Testis (tissue), 3 donors: ENCODE measurements around the gene NR3C1. TPM values are rescaled to one million over a fixed set of nuclear protein-coding genes. Genes with fewer than 3 reads are reported as not detected.

Experiments
- DNase-seq: peaks from one replicate; pipeline ENCODE4 v3.0.0-alpha.2; 2019
- H3K27ac ChIP-seq, 2 donors: fragments of 200-600 bp; sonication (generic); one replicate each; pipeline ENCODE4 v1.5.1; 2019
- H3K27me3 ChIP-seq: fragments of 200-600 bp; sonication (generic); one replicate; pipeline ENCODE4 v1.5.1; 2019
- H3K36me3 ChIP-seq: fragments of 200-600 bp; sonication (generic); one replicate; pipeline ENCODE4 v1.5.1; 2017; ENCODE audit warnings: low read depth; ENCODE audit errors: missing control alignments
- H3K4me1 ChIP-seq: fragments of 200-600 bp; sonication (generic); one replicate; pipeline ENCODE4 v1.5.1; 2019
- H3K4me3 ChIP-seq, 2 donors: fragments of 200-600 bp; sonication (generic); one replicate each; pipeline ENCODE4 v1.5.1; 2017 to 2019
- H3K9me3 ChIP-seq: fragments of 200-600 bp; sonication (generic); one replicate; pipeline ENCODE4 v1.5.1; 2017
- POLR2A ChIP-seq: fragments of 450-650 bp; IDR thresholded peaks from one replicate; pipeline ENCODE4 v1.6.1; 2017; ENCODE audit warnings: antibody characterized with exemption, mild to moderate bottlenecking, moderate library complexity
- WGBS, 2 donors: methylation state at CpG; one replicate each; pipeline ENCODE4 v1.1.5; 2018; 5-methylcytosine and 5-hydroxymethylcytosine counted together
- intact Hi-C: fragments of 100-400 bp; cut with DNase I; formaldehyde crosslinking; loops from one replicate; pipeline ENCODE4 v1.15.1; 2023; ENCODE audit warnings: low total_unique reads
- polyA plus RNA-seq: library from polyadenylated mRNA; stranded (reverse); fragments of 350-450 nt; fragmentation: Illumina TruSeq; extraction: RNeasy Lipid Tissue Mini Kit (QIAGEN cat#74804); gene quantifications from one replicate; pipeline ENCODE4 v1.2.3, GENCODE V29; 2014; ENCODE audit warnings: low read depth, low replicate concordance; ENCODE audit not compliant: insufficient read depth
- total RNA-seq, 2 donors: library from RNA; depleted of rRNA; stranded (reverse); fragments of >200 nt; gene quantifications; one replicate each; pipeline ENCODE4 v1.2.3, GENCODE V29; 2016
- TF ChIP-seq, protein P1 (sequence below), 3 experiments: fragments of 450-650 bp in 2 of 3; fragments of 200-600 bp in 1 of 3; sonication (generic) in 1 of 3; IDR thresholded peaks; one replicate each; pipeline ENCODE4 v1.5.1; 2016 to 2019; ENCODE audit warnings: antibody characterized with exemption in 3 of 3, mild to moderate bottlenecking in 2 of 3, moderate library complexity in 1 of 3

NR3C1 gene
- total and polyA plus RNA-seq, 3 donors from 2014 or later = 33.2 to 37.7 (median 34.3) TPM

DNA sequence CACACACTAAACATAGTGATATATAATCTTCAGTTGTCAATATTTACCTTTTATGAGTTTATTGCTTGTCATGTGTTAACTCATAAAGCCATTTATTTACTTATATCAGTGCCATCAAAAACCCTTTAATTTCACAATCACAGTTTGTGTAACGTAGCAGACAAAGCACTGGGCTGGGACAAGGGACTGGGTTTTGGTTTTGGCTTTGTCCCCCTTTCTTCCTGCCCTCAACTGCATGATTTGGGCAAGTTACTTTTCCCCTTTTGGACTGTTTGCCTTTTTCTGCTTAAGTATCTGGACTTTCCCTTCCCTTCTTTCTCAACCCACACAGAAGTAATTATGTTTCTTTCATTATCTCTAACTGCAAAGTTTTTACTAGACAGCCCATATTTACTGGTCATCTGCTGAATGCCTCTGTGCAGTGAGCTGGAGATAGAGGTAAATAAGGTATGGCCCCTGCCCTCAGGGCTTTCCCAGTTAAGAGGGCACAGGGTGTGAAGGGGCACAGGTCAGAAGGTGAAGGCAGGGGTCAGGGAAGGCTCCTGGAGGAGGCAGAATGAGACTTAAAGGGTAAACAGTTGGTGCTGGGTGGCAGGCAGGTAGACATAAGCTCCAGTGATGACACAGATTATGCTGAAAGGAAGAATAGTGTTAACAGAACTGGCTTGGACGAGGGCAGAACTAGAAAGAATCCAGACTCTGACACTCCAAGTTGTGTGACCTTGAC lies 14.8 kb upstream of the NR3C1 start:
- Histone ChIP-seq H3K9me3 (no peaks in the 10 kb centered on the region), H3K4me1 (no peaks in the 10 kb centered on the region), H3K36me3 (no peaks in the 10 kb centered on the region), H3K27me3 (no peaks in the 10 kb centered on the region), H3K4me3 (no peak overlapping the region), H3K27ac (no peak overlapping the region)
- intact Hi-C loops = no loop called here
- 52 to 60% methylated on average over 2 of the region's 2 CpGs for WGBS, 2 donors
- TF ChIP-seq, protein P1, sequence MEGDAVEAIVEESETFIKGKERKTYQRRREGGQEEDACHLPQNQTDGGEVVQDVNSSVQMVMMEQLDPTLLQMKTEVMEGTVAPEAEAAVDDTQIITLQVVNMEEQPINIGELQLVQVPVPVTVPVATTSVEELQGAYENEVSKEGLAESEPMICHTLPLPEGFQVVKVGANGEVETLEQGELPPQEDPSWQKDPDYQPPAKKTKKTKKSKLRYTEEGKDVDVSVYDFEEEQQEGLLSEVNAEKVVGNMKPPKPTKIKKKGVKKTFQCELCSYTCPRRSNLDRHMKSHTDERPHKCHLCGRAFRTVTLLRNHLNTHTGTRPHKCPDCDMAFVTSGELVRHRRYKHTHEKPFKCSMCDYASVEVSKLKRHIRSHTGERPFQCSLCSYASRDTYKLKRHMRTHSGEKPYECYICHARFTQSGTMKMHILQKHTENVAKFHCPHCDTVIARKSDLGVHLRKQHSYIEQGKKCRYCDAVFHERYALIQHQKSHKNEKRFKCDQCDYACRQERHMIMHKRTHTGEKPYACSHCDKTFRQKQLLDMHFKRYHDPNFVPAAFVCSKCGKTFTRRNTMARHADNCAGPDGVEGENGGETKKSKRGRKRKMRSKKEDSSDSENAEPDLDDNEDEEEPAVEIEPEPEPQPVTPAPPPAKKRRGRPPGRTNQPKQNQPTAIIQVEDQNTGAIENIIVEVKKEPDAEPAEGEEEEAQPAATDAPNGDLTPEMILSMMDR (IDR thresholded peaks at IDR 0.05) = no peak
- no peak for TF ChIP-seq POLR2A
- DNase-seq = no peak

- Histone ChIP-seq H3K36me3 (no peaks in the 10 kb centered on the region), H3K27me3 (no peaks in the 10 kb centered on the region), H3K4me1 (no peaks in the 10 kb centered on the region), H3K4me3 (no peak overlapping the region), H3K9me3 (no peaks in the 10 kb centered on the region), H3K27ac (no peak overlapping the region)
- TF ChIP-seq POLR2A = no peak
- TF ChIP-seq, protein P1 (IDR thresholded peaks at IDR 0.05) = no peak
- no peak for DNase-seq
- 86 to 92% methylated on average over 4 of the region's 4 CpGs for WGBS, 2 donors
- intact Hi-C loops = no loop called here
Measured at GRCh38 chr5:143417503-143418139, 14.1 kb upstream of the NR3C1 start.

- H3K27me3 ChIP-seq = no peaks in the 10 kb centered on the region
Measured at GRCh38 chr5:143416411-143416810, 12.9 kb upstream of the NR3C1 start.

DNA sequence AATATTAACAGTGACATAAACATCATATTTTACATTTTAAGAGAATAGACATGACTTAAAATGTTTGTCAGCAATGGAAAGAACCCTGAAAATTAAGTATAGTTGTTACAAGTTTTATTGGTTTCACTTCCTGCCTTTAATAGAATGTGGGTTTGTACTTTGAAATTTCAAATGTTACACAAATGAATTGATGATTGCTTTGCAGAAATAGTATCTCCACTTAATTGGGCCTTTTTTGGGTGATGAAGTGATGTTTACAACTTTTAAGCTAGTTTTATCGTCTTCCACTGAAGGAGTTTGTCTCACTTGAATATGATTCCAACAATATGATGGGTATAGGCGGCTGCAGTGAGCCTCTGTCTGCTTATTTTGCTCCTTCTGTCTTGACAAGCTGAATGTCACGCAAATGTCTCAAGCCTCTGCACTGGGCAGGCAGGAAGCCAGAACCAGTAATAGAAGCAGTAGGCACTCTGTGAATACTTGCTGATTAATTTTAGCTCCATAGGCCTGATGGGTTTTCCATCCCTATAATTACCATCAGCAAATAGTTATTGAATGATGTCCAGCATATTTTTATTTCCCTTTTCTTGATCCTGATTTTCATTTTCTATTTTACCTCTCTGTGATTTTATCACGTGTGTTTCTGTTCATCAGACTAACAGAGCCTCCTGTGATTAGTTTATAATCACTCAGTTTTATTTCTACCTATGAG lies 10.6 kb upstream of the NR3C1 start:
- Histone ChIP-seq H3K4me1 (no peaks in the 10 kb centered on the region), H3K4me3 (no peak overlapping the region), H3K9me3 (no peaks in the 10 kb centered on the region), H3K36me3 (no peaks in the 10 kb centered on the region), H3K27ac (no peak overlapping the region), H3K27me3 (no peaks in the 10 kb centered on the region)
- TF ChIP-seq, protein P1 (IDR thresholded peaks at IDR 0.05) = no peak
- no peak for TF ChIP-seq POLR2A
- intact Hi-C loops = no loop called here
- WGBS, 2 donors = 81 to 85% methylated on average over 4 of the region's 4 CpGs
- DNase-seq = no peak

More at GRCh38 chr5:143416411-143416810, 12.9 kb upstream of the NR3C1 start:
- no peak for DNase-seq
- no peaks in the 10 kb centered on the region for H3K4me1 ChIP-seq
- H3K9me3 ChIP-seq = no peaks in the 10 kb centered on the region
- intact Hi-C loops = no loop called here
- H3K4me3 ChIP-seq = no peak overlapping the region
- no peaks in the 10 kb centered on the region for H3K36me3 ChIP-seq
- H3K27ac ChIP-seq = no peak overlapping the region
- TF ChIP-seq, protein P1 (IDR thresholded peaks at IDR 0.05) = no peak
- no peak for TF ChIP-seq POLR2A
